MM.1S (cell line): ENCODE results near the gene GRIN3A.

ENCODE experiments used
- DNase-seq: peaks from one replicate; pipeline ENCODE4 v3.0.0-alpha.2; 2015
- H2AFZ ChIP-seq: fragments of 300-600 bp; sonication (generic); 2 replicates; pipeline ENCODE4 v1.6.0; 2016; ENCODE audit warnings: antibody characterized with exemption, low read length
- H3F3A ChIP-seq: fragments of 300-600 bp; sonication (generic); 2 replicates; pipeline ENCODE4 v1.6.1; 2016; ENCODE audit warnings: mild to moderate bottlenecking, antibody characterized with exemption, low read length, moderate library complexity, mixed read lengths; ENCODE audit not compliant: insufficient read depth
- H3K27ac ChIP-seq: fragments of 300-600 bp; sonication (generic); 2 replicates; pipeline ENCODE4 v1.5.1; 2016; ENCODE audit warnings: mild to moderate bottlenecking, low read length
- H3K27me3 ChIP-seq: fragments of 300-600 bp; sonication (generic); replicated peaks from 2 replicates; pipeline ENCODE4 v1.6.0; 2016; ENCODE audit warnings: low read length; ENCODE audit not compliant: insufficient read depth
- H3K36me3 ChIP-seq: fragments of 300-600 bp; sonication (generic); replicated peaks from 2 replicates; pipeline ENCODE4 v1.6.1; 2016; ENCODE audit warnings: mild to moderate bottlenecking, low read length, mixed read lengths; ENCODE audit not compliant: insufficient read depth
- H3K4me1 ChIP-seq: fragments of 300-600 bp; sonication (generic); 2 replicates; pipeline ENCODE4 v1.6.1; 2016; ENCODE audit warnings: low read length, mixed read lengths
- H3K4me2 ChIP-seq: fragments of 300-600 bp; sonication (generic); 2 replicates; pipeline ENCODE4 v1.6.0; 2016; ENCODE audit warnings: low read depth, low read length
- H3K4me3 ChIP-seq: fragments of 300-600 bp; sonication (generic); 2 replicates; pipeline ENCODE4 v1.5.1; 2016; ENCODE audit warnings: low read length, mixed read lengths
- H3K79me2 ChIP-seq: fragments of 300-600 bp; sonication (generic); 2 replicates; pipeline ENCODE4 v1.6.1; 2016; ENCODE audit warnings: mixed run types, low read length, mixed read lengths
- H3K9ac ChIP-seq: fragments of 300-600 bp; sonication (generic); 2 replicates; pipeline ENCODE4 v1.6.1; 2016; ENCODE audit warnings: low read length, mixed read lengths
- H3K9me2 ChIP-seq: fragments of 300-600 bp; sonication (generic); replicated peaks from 2 replicates; pipeline ENCODE4 v1.6.1; 2016; ENCODE audit warnings: mild to moderate bottlenecking, low read length, mixed read lengths; ENCODE audit not compliant: insufficient read depth
- H3K9me3 ChIP-seq: fragments of 300-600 bp; sonication (generic); replicated peaks from 2 replicates; pipeline ENCODE4 v1.6.1; 2016; ENCODE audit warnings: mild to moderate bottlenecking, low read length, mixed read lengths; ENCODE audit not compliant: insufficient read depth
- H4K20me1 ChIP-seq: fragments of 300-600 bp; sonication (generic); 2 replicates; pipeline ENCODE4 v1.6.1; 2016; ENCODE audit warnings: mild to moderate bottlenecking, low read length, moderate library complexity, mixed read lengths; ENCODE audit not compliant: insufficient read depth
- EZH2 ChIP-seq: fragments of 300-600 bp; sonication (generic); optimal IDR thresholded peaks from 2 replicates; pipeline ENCODE3; 2017; ENCODE audit warnings: low read depth, mild to moderate bottlenecking, antibody characterized with exemption, low read length, mixed read lengths
- EZH2phosphoT487 ChIP-seq: fragments of 300-600 bp; sonication (generic); IDR thresholded peaks from 2 replicates; pipeline ENCODE4 v1.6.1; 2018; ENCODE audit warnings: antibody characterized with exemption, low read length
- TF ChIP-seq, protein P1 (sequence below): fragments of 300-600 bp; sonication (generic); IDR thresholded peaks from 2 replicates; pipeline ENCODE4 v1.5.1; 2016; ENCODE audit warnings: antibody characterized with exemption, low read length, mixed read lengths

The GRIN3A gene

GRCh38 chr9:101527066-101527465 is 211.4 kb downstream of the GRIN3A start:
- Histone ChIP-seq H3K79me2 (no peaks in the 10 kb centered on the region), H3F3A (no peaks in the 10 kb centered on the region), H3K4me3 (no peak overlapping the region), H3K27ac (no peak overlapping the region), H3K36me3 (no peaks in the 10 kb centered on the region), H4K20me1 (no peaks in the 10 kb centered on the region), H3K4me1 (peaks cover 7% of the 10 kb centered on the region; the same call in 1 of the 2 replicates), H3K27me3 (no peaks in the 10 kb centered on the region), H3K4me2 (no peak overlapping the region), H2AFZ (no peak overlapping the region), H3K9me3 (no peaks in the 10 kb centered on the region), H3K9ac (no peak overlapping the region), H3K9me2 (no peaks in the 10 kb centered on the region)
- DNase-seq: no peak
- TF ChIP-seq, protein P1, sequence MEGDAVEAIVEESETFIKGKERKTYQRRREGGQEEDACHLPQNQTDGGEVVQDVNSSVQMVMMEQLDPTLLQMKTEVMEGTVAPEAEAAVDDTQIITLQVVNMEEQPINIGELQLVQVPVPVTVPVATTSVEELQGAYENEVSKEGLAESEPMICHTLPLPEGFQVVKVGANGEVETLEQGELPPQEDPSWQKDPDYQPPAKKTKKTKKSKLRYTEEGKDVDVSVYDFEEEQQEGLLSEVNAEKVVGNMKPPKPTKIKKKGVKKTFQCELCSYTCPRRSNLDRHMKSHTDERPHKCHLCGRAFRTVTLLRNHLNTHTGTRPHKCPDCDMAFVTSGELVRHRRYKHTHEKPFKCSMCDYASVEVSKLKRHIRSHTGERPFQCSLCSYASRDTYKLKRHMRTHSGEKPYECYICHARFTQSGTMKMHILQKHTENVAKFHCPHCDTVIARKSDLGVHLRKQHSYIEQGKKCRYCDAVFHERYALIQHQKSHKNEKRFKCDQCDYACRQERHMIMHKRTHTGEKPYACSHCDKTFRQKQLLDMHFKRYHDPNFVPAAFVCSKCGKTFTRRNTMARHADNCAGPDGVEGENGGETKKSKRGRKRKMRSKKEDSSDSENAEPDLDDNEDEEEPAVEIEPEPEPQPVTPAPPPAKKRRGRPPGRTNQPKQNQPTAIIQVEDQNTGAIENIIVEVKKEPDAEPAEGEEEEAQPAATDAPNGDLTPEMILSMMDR: no peak
- TF ChIP-seq EZH2 (no peak), EZH2phosphoT487 (no peak)

DNA sequence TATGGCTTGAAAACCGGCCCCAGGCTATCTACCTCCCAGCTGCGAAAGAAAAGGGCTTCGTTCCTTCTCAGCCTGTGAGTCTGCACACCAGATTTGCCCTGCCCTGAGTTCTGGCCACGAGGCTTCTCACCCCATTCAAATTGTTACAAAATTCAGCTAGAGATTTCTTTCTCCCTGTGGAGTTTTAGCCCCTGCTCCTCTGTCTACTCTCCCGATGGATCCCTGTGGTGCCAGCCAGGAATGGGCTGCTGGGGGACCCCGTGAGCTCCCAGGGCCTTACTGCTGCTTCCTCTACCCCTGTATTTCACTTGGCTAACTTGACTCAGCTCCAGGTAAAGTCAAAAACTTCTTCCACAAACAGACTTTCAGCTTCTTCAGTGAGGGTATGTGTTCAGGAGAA is 214.1 kb downstream of the GRIN3A start:
- H4K20me1 ChIP-seq: no peaks in the 10 kb centered on the region
- no peak overlapping the region for H3K4me2 ChIP-seq
- H3K9ac ChIP-seq: no peak overlapping the region
- no peak overlapping the region for H3K27ac ChIP-seq
- H3K27me3 ChIP-seq: no peaks in the 10 kb centered on the region
- 0 out of 2 replicates have a peak, but pooled peaks cover under 1% of the 10 kb centered on the region for H3K4me1 ChIP-seq
- H3K9me2 ChIP-seq: no peaks in the 10 kb centered on the region
- no peak for TF ChIP-seq EZH2phosphoT487
- TF ChIP-seq, protein P1: no peak
- TF ChIP-seq EZH2: no peak
- H3K79me2 ChIP-seq: no peaks in the 10 kb centered on the region
- no peak overlapping the region for H2AFZ ChIP-seq
- no peaks in the 10 kb centered on the region for H3K9me3 ChIP-seq
- no peaks in the 10 kb centered on the region for H3F3A ChIP-seq
- no peaks in the 10 kb centered on the region for H3K36me3 ChIP-seq
- no peak for DNase-seq
- no peak overlapping the region for H3K4me3 ChIP-seq
